ENCODE data around the gene SKAP1.

- TF ChIP-seq CTCF (IDR thresholded peaks at IDR 0.05) (peak; percentile 46 to 71 (median 60)), POLR2A (IDR thresholded peaks at IDR 0.05) (no peak)
Observed at GRCh38 chr17:48351911-48352332, 78.1 kb downstream of the SKAP1 start.

Measured in heart left ventricle (tissue), 13 donors.